HG02938 (cell line): ENCODE measurements around the gene FZR1.

Experiments used
- ATAC-seq: cut with Tn5 transposase; IDR thresholded peaks from one replicate; pipeline ENCODE4 v1.9.1; 2021; ENCODE audit warnings: mild to moderate bottlenecking, moderate library complexity; ENCODE audit not compliant: unreplicated experiment

FZR1 gene

DNA sequence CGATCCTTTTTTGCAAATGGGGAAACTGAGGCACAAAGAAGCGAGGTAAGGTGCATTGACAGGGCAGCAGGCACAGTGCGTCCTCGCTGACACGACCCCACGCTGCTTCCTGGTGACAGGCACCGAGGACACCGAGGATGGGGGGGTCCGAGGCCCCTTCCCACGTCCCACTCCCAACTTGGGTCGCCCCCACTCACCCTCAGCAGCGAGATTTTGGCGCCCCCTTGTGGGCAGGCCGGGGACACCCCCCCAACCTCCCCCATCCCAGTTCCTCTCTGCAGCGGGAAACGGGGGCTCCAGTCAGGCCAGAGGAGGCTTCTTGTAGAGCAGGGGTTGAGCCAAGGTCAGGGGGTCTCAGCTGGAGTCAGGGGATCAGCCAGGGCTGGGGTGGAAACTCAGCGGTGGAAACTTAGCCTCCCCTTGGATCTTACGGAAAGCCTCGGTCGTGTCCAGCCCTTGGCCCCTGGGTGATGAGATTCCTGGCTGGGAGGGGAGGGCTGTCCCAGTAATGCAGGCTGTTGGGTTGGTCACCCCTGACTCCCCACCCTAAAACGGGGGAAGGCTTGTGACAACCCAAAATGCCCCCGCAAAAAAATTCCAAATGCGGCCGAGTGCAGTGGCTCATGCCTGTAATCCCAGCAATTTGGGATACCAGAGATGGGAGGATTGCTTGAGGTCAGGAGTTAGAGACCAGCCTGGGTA is 34.0 kb upstream of the FZR1 start:
- ATAC-seq = no peak

DNA sequence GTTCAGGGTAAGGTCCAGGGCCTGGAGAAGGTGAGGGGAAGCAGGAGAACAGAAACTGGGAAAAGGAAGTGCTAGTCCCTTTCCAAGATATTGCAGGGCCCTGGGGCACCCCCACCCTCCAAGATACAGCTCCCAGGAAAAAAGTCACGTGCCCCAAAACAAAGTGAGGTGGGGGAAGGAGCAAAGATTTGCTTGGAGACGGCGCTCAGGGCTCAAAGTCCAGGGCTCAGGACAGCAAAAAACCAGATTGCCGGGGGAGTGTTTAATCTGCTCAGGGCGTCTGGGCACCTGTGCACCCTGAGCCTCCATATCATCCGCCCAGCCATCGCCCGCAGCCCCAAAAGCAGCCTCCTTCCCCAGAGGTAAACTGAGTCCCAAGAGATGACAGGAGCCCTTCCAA is 32.1 kb upstream of the FZR1 start:
- no peak for ATAC-seq

DNA sequence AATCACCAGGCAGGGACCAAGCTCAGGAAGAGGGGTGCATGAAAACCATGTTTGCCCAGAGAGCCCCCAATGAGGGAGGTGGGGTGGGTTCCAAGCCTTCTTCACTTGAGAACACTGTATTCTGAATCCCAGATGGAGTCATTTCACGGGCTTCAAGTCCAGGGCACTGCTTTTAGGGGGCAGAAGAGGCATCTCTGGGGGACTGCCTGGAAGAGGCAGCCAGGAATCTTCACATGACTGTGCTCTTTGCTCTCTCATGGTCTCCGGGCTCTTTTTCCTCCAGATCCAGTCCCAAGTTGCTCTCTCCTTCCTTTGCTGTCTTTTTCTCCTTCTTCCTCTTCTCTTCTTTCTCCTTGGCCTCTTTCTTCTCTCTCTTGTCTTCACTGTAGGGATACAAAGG is 31.5 kb upstream of the FZR1 start:
- no peak for ATAC-seq

GRCh38 chr19:3475449-3475848 is 30.7 kb upstream of the FZR1 start:
- ATAC-seq = no peak

- ATAC-seq = no peak
Measured at GRCh38 chr19:3476830-3477229, 29.3 kb upstream of the FZR1 start.

DNA sequence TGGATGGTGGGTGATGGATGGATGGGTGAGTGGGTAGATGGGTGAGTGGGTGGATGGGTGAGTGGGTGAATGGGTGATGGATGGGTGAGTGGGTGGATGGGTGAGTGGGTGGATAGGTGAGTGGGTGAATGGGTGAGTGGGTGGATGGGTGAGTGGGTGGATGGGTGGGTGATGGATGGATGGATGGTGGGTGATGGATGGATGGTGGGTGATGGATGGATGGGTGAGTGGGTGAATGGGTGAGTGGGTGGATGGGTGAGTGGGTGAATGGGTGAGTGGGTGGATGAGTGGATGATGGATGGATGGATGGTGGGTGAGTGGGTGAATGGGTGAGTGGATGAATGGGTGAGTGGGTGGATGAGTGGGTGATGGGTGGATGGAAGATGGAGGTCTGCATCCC is 28.6 kb upstream of the FZR1 start:
- no peak for ATAC-seq

- no peak for ATAC-seq
Measured at GRCh38 chr19:3477951-3478350, 28.2 kb upstream of the FZR1 start.

DNA sequence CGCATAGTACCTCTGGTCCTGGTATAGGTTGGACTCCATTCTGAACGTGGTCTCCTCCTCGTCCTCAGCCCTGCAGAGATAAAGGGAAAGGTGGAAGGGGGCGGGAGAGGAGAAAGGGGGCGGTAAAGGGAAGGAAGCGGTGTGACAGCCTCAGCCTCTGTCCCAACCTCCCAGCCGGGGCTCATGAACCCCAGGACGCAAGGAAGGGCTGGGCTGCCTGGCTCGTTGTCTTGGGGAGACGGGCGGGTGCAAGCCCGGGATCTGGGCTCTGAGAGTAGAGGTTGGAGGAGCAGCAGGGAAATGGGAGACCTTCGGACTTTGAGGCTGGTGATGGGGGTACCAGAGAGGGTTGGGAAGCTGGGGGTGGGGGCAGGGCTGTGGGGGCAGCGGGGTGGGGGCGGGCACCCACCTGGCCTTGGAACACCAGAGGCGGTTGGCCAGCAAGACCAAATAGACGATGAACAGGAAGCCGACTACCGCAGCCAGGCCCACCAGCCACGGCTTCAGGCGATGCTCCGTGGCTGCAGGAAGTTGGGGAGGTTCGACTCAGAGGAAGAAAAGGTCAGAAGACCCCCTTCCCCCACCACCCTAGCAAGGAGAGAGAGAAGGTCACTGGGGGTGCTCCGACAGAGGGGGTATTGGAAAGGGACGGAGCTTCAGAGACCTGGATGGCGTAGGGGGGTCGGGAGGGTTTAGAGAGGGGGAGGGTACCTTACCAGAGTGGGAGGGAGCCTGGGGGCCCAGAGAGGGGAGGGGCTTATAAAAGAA is 27.5 kb upstream of the FZR1 start:
- ATAC-seq = no peak

DNA sequence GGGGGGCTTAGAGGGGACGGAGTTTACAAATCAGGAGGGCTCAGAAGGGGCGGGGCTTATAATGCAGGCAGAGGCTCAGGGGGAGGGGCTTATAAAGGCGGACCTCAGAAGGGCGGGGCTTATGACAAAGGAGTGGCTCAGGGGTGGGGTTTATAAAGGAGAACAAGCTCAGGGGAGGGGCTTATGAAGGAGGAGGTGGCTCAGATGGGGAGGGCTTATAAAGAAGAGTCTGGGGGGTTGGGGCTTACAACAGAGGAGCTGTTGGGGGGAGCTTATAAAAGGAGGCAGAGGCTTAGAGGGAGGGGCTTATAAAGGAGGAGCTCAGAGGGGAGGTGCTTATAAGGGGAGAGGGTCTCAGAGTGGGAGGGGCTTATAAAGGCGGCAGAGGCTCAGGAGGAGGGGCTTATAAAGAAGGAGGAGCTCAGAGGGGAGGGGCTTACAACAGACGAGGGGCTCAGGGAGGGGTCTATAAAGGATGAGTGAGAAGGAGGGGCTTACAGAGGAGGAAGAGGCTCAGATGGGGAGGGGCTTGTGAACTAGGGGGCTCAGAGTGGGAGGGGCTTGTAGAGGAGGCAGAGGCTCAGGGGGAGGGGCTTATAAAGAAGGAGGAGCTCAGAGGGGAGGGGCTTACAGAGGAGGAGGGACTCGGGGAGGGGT is 26.8 kb upstream of the FZR1 start:
- ATAC-seq = no peak

DNA sequence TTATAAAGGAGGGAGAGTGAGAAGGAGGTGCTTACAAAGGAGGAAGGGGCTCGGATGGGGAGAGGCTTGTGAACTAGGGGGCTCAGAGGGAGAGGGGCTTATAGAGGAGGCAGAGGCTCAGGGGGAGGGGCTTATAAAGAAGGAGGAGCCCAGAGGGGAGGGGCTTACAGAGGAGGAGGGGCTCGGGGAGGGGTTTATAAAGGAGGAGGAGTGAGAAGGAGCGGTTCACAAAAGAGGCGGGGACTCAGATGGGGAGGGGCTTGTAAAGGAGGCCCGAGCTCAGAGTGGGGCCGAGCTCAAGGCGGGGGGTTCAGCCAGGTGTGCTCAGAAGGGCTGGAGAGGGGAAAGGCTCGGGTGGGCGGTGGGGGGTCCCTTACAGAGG is 26.3 kb upstream of the FZR1 start:
- no peak for ATAC-seq

DNA sequence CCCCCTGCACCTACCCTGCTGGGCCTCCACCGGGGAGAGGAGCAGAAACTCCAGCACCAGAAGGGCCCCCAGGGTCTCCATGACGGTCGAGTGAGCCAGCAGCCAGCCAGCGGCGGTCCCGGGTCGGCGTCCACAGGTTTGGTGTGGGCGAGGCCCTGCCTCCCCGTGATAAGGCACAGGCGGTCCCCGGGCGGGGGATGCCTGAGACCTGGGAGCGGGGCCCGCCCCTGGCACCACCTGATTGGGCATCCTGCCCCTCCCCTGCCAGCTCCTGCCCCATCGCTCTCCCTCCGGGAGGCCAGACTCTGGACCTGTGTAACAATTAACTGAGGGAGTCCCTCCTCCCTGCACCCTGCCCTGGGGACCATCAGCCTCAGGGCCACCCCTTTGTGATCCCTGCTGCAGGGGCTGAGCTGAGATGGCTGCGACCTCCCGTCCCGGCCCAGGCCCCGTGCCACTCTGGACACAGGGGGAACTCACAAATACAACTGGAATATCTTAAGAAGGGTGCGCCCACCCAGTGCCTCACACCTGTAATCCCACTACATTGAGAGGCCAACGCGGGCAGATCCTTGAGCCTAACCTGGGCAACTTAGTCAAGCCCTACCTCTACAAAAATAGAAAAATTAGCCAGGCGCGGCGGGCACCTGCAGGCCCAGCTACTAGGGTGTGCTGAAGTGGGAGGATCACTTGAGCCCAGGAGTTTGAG is 25.6 kb upstream of the FZR1 start, which contains the start of gene SMIM24:
Gene SMIM24 (minus strand): TSS at position 143 of the 709 bp plus-strand sequence. CDS start 62 bp downstream, at position 81.
- no peak for ATAC-seq

- no peak for ATAC-seq
Measured at GRCh38 chr19:3481241-3482090, 24.6 kb upstream of the FZR1 start.

DNA sequence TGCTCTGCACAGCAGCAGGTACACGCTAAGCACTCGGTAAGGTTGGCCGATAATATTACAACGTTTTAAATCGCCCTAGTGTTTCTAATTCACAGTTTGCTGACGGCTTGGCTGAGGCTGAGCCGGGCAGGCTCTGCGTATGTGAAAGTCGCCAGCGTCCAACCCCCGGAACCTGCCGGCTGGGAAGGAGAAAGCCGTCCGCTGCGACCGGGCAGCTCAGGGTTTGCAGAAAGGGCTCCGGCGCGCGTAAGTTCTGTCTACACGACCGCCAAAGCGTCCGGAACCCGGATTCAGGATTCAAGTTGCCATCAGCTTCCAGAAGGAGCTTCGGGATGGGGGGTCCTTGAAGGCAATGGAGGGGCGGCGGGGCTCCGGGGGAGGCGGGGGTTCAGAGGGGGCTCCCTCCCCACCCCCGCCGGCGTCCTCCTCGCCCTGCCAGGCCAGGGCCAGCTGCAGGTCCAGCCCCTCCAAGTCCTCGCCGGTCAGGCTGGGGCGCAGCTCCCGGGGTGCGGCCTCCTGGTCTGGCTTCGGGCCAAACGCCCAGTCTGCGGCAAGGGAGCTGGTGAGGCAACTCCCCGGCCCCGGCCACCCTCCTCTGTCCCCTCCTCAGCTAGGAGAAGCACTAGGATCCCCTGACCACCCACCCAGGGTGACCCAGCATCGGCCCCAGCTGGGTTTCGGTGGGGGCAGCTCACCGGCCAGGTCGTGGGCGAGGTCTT is 23.4 kb upstream of the FZR1 start:
- ATAC-seq = no peak

GRCh38 chr19:3483226-3483628 is 22.9 kb upstream of the FZR1 start, which contains the start of gene SMIM44:
Gene SMIM44, minus strand, starts transcription at chr19:3483441. Its CDS starts 38 bp downstream, at chr19:3483403.
- ATAC-seq = no peak

DNA sequence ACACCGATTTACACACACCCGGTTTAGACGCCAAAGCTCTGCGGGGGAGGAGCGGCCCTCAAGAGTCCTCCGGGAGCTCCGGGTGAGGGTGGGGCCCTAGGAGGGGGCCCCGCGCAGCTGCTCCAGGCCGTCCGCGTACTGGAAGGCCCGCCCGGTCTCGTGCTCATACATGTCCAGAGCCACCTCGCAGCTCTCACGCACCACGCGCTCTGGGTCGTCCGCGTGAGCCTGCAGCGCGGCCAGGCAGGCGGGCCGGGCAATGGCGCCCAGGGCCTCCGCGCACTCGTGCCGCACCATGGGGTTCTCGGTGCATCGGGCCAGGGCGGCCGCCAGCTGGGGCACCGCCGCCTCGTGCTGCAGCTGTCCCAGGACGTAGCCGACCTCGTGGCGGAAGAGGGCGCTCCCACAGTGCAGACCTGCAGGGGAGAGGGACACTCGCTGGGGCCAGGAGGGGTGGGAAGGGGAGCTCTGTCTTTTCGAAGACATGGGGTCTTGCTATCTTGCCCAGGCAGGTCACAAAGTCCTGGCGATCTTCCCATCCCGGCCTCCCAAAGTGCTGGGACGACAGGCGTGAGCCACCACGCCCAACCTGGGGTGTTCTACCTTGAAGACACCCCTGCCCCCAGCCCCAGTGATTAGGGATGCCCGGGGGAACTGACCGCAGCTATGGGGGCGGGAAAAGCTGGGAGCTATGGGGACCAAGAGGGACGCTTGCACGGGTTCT is 14.6 kb upstream of the FZR1 start:
- no peak for ATAC-seq

- ATAC-seq = no peak
Measured at GRCh38 chr19:3492131-3492839, 13.8 kb upstream of the FZR1 start.

DNA sequence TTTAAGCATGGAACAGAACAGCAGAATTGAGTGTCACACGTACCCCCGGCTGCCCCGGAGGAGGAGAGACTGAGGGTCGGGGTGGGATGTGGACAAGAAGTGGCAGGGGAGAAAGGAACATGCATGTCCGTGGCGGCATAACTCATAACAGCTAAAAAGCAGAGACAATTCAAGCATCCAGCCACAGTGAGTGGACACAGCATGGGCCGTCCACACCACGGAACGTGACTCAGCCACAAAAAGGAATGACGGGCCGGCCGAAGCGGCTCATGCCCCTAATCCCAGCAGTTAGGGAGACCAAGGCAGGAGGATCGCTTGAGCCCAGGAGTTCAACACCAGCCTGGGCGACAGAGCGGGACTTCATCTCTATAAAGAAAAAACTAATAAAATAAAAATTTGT is 13.2 kb upstream of the FZR1 start:
- no peak for ATAC-seq

DNA sequence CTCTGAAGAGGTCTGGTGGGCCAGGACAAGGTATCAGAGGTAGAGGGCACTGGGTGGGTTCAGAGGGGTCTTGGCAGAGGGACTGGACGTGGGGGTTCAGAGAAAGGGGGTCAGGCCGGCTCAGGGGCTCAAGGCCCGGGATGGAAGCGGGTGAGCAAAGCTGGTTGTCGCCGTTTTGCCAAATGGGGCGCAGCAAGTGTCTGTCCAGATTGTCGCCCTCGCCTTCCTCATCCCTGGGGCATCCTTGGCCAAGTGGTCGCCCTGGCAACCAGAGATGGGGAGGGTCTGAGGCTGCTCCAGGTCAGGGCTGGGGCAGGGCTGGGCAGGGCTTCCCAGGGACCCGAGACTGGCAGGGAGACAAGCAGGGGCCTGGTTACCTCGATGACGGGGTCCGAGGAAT is 12.5 kb upstream of the FZR1 start:
- ATAC-seq = no peak
